ENCODE data around the gene ZGRF1. TPM values are rescaled to one million over a fixed set of nuclear protein-coding genes. Genes with fewer than 3 reads are reported as not detected.

Gene ZGRF1
- total RNA-seq, 2 donors from 2014 or later, result 2.9 to 8.9 TPM

GRCh38 chr4:112513971-112514646 lies 122.6 kb downstream of the ZGRF1 start:
- Histone ChIP-seq H3K4me1 (replicated peaks) (peaks cover 5% of the 10 kb centered on the region), H3K4me3 (no peak overlapping the region)
- TF ChIP-seq POLR2AphosphoS5 (IDR thresholded peaks at IDR 0.05) (no peak), POLR2A (IDR thresholded peaks at IDR 0.05) (no peak), CTCF (IDR thresholded peaks at IDR 0.05) (no peak)

GRCh38 chr4:112511803-112512118 lies 124.9 kb downstream of the ZGRF1 start:
- 60% methylated on average over 4 of the region's 4 CpGs for WGBS
- H3K27me3 ChIP-seq (replicated peaks; ENCODE audit: insufficient read depth), result peaks cover 55% of the 10 kb centered on the region
- no peaks in the 10 kb centered on the region for H3K36me3 ChIP-seq
- no peak overlapping the region for H3K27ac ChIP-seq
- DNase-seq (ENCODE audit: low spot score), result no peak
- H3K9me3 ChIP-seq, result no peaks in the 10 kb centered on the region
- no peak overlapping the region for H3K4me3 ChIP-seq
- intact Hi-C loops (cut with DNase I), result no loop called here
- H3K4me1 ChIP-seq (replicated peaks), result peaks cover 5% of the 10 kb centered on the region
- TF ChIP-seq POLR2A (IDR thresholded peaks at IDR 0.05) (no peak), CTCF (IDR thresholded peaks at IDR 0.05) (no peak), POLR2AphosphoS5 (IDR thresholded peaks at IDR 0.05) (no peak)

More at GRCh38 chr4:112513971-112514646, 122.6 kb downstream of the ZGRF1 start:
- DNase-seq (ENCODE audit: low spot score), result no peak
- peaks cover 60% of the 10 kb centered on the region for H3K27me3 ChIP-seq (replicated peaks; ENCODE audit: insufficient read depth)
- 4% methylated on average over 15 of the region's 15 CpGs for WGBS
- H3K27ac ChIP-seq, result no peak overlapping the region
- H3K9me3 ChIP-seq, result no peaks in the 10 kb centered on the region
- intact Hi-C loops (cut with DNase I), result no loop called here
- H3K36me3 ChIP-seq, result no peaks in the 10 kb centered on the region

- Histone ChIP-seq H3K4me1 (replicated peaks) (peaks cover 5% of the 10 kb centered on the region), H3K4me3 (no peak overlapping the region), H3K36me3 (no peaks in the 10 kb centered on the region), H3K9me3 (no peaks in the 10 kb centered on the region), H3K27me3 (replicated peaks; ENCODE audit: insufficient read depth) (peaks cover 53% of the 10 kb centered on the region), H3K27ac (no peak overlapping the region)
- no peak for TF ChIP-seq CTCF (IDR thresholded peaks at IDR 0.05)
- TF ChIP-seq POLR2AphosphoS5 (IDR thresholded peaks at IDR 0.05), result no peak
- TF ChIP-seq POLR2A (IDR thresholded peaks at IDR 0.05), result no peak
- WGBS, result 23% methylated on average over 40 of the region's 40 CpGs
- intact Hi-C loops (cut with DNase I), result no loop called here
- DNase-seq (ENCODE audit: low spot score), result no peak
Observed at GRCh38 chr4:112511093-112511802, 125.5 kb downstream of the ZGRF1 start.

- TF ChIP-seq POLR2A (IDR thresholded peaks at IDR 0.05), result no peak
- no peak for TF ChIP-seq POLR2AphosphoS5 (IDR thresholded peaks at IDR 0.05)
- TF ChIP-seq CTCF (IDR thresholded peaks at IDR 0.05), result no peak
- Histone ChIP-seq H3K4me1 (replicated peaks) (peaks cover 5% of the 10 kb centered on the region), H3K27me3 (replicated peaks; ENCODE audit: insufficient read depth) (peaks cover 50% of the 10 kb centered on the region), H3K36me3 (no peaks in the 10 kb centered on the region), H3K27ac (no peak overlapping the region), H3K9me3 (no peaks in the 10 kb centered on the region), H3K4me3 (peak overlapping the region in 1 of 2 donors; percentile 2)
- 6% methylated on average over 34 of the region's 34 CpGs for WGBS
- intact Hi-C loops (cut with DNase I), result no loop called here
- no peak for DNase-seq (ENCODE audit: low spot score)
Observed at GRCh38 chr4:112510291-112511092, 126.2 kb downstream of the ZGRF1 start.
